ENCODE results near the gene ALDH4A1. TPM values are rescaled to one million over a fixed set of nuclear protein-coding genes. Genes with fewer than 3 reads are reported as not detected.

The ALDH4A1 gene
- total RNA-seq, 2 donors from 2014 or later, result 9.6 to 24.2 TPM

GRCh38 chr1:18866846-18867245 lies 35.5 kb downstream of the ALDH4A1 start:
- Histone ChIP-seq H3K27me3 (replicated peaks; ENCODE audit: insufficient read depth) (no peaks in the 10 kb centered on the region), H3K9me3 (no peaks in the 10 kb centered on the region), H3K36me3 (peaks cover 2% of the 10 kb centered on the region), H3K27ac (no peak overlapping the region), H3K4me3 (no peak overlapping the region), H3K4me1 (ENCODE audit: control insufficient read depth in 1 of 2, low read depth in 2 of 2) (no peaks in the 10 kb centered on the region)
- DNase-seq (ENCODE audit: low spot score) (no peak), ATAC-seq (ENCODE audit: insufficient number of reproducible peaks, low FRiP score, low read depth) (no peak)
- TF ChIP-seq CTCF (IDR thresholded peaks at IDR 0.05), result no peak

- no peaks in the 10 kb centered on the region for H3K4me1 ChIP-seq (ENCODE audit: control insufficient read depth in 1 of 2, low read depth in 2 of 2)
- no peak overlapping the region for H3K27ac ChIP-seq
- no peak for TF ChIP-seq CTCF (IDR thresholded peaks at IDR 0.05)
- no peaks in the 10 kb centered on the region for H3K9me3 ChIP-seq
- H3K4me3 ChIP-seq, result no peak overlapping the region
- no peaks in the 10 kb centered on the region for H3K27me3 ChIP-seq (replicated peaks; ENCODE audit: insufficient read depth)
- DNase-seq (ENCODE audit: low spot score) (no peak), ATAC-seq (ENCODE audit: insufficient number of reproducible peaks, low FRiP score, low read depth) (no peak)
- H3K36me3 ChIP-seq, result peaks cover 2% of the 10 kb centered on the region
These were observed 36.0 kb downstream of the ALDH4A1 start for GRCh38 chr1:18866314-18866713.

- Histone ChIP-seq H3K27me3 (replicated peaks; ENCODE audit: insufficient read depth) (no peaks in the 10 kb centered on the region), H3K4me1 (ENCODE audit: control insufficient read depth in 1 of 2, low read depth in 2 of 2) (no peaks in the 10 kb centered on the region), H3K9me3 (no peaks in the 10 kb centered on the region), H3K36me3 (no peaks in the 10 kb centered on the region), H3K4me3 (no peak overlapping the region), H3K27ac (no peak overlapping the region)
- no peak for TF ChIP-seq CTCF (IDR thresholded peaks at IDR 0.05)
- DNase-seq (ENCODE audit: low spot score) (no peak), ATAC-seq (ENCODE audit: insufficient number of reproducible peaks, low FRiP score, low read depth) (no peak)
These were observed 37.2 kb downstream of the ALDH4A1 start for GRCh38 chr1:18865176-18865575.

- DNase-seq (ENCODE audit: low spot score) (no peak), ATAC-seq (ENCODE audit: insufficient number of reproducible peaks, low FRiP score, low read depth) (no peak)
- no peak for TF ChIP-seq CTCF (IDR thresholded peaks at IDR 0.05)
These were observed 40.8 kb downstream of the ALDH4A1 start for GRCh38 chr1:18861590-18861989.

GRCh38 chr1:18861082-18861481 lies 41.3 kb downstream of the ALDH4A1 start:
- no peaks in the 10 kb centered on the region for H3K9me3 ChIP-seq
- no peaks in the 10 kb centered on the region for H3K36me3 ChIP-seq
- DNase-seq (ENCODE audit: low spot score) (no peak), ATAC-seq (ENCODE audit: insufficient number of reproducible peaks, low FRiP score, low read depth) (no peak)
- no peak overlapping the region for H3K4me3 ChIP-seq
- H3K27me3 ChIP-seq (replicated peaks; ENCODE audit: insufficient read depth), result no peaks in the 10 kb centered on the region
- no peak overlapping the region for H3K27ac ChIP-seq
- TF ChIP-seq CTCF (IDR thresholded peaks at IDR 0.05), result no peak
- no peaks in the 10 kb centered on the region for H3K4me1 ChIP-seq (ENCODE audit: control insufficient read depth in 1 of 2, low read depth in 2 of 2)

More at GRCh38 chr1:18861590-18861989, 40.8 kb downstream of the ALDH4A1 start:
- Histone ChIP-seq H3K9me3 (no peaks in the 10 kb centered on the region), H3K36me3 (no peaks in the 10 kb centered on the region), H3K4me3 (no peak overlapping the region), H3K27ac (no peak overlapping the region), H3K4me1 (ENCODE audit: control insufficient read depth in 1 of 2, low read depth in 2 of 2) (no peaks in the 10 kb centered on the region), H3K27me3 (replicated peaks; ENCODE audit: insufficient read depth) (no peaks in the 10 kb centered on the region)
